HT-29 (cell line): ENCODE data around the gene WASF2. TPM values are rescaled to one million over a fixed set of nuclear protein-coding genes. Genes with fewer than 3 reads are reported as not detected.
A peak's percentile ranks its signal among the peaks of the same experiment; 100 is the strongest.
"Not testable (repeated sequence)": the region's sequence is repeated elsewhere in the genome, so short reads cannot be mapped to it uniquely, and the experiment has no call there.

Experiments used
- DNase-seq: peaks from one replicate; pipeline ENCODE4 v3.0.0-alpha.2; 2015; ENCODE audit warnings: low spot score
- total RNA-seq: library from RNA; depleted of rRNA; stranded (reverse); fragments of >200 nt; shearing (Covaris generic); gene quantifications from 2 replicates; pipeline ENCODE4 v1.2.3, GENCODE V29; 2014

Gene WASF2
- total RNA-seq, 1 experiment from 2014 or later = 23.9 TPM

DNA sequence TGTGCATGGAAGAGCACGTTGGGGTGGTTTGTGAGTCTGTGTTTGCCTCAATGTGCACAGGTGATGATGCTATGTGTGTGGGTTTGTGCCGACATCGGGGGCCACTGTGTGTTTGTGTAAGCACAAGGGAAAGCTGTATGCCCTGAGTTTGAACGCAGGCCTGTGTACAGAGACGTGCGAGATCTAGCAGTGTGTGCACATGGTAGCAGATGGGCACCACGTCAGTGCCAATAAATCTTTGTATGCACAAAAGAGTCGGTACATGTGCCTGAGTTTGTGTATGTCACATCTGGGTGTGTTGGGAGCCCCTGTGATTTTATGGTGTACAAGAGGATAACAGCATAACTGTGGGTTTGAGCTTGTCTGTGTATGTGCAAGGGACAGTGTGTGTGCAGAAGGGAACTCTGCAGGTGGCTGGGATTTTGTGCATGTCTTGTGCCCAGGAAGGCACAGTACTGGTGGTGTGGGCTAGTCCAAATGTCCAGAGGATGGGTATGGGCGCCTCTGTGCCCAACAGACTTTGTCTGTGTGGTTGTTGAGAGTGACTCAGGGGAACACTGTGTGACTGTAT is 32.0 kb upstream of the WASF2 start:
- DNase-seq = no peak

DNA sequence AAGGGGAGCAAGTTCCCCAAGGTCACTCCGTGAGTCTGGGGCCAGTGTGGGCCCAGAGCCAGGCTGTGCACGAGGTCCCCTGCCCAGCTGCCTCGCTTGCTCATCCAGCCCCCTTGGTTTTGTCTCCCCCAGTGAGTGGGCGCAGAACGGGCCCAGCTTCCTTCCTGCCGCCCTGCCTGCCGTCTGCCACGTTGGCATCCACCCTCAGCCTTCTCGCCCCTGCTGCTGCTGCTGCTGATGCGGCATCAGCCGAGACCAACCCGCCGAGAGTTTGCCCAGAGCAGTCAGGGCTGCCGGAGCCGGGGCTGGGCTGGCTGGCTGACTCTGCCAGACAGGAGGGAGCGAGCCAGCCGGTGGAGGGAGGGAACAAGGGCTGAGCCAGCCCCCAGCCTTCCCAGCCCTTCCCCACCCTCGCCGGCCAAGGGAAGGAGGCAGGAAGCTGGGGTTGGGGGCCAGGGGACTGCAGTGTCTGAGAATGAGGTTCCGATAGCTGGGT is 31.4 kb upstream of the WASF2 start:
- no peak for DNase-seq

DNA sequence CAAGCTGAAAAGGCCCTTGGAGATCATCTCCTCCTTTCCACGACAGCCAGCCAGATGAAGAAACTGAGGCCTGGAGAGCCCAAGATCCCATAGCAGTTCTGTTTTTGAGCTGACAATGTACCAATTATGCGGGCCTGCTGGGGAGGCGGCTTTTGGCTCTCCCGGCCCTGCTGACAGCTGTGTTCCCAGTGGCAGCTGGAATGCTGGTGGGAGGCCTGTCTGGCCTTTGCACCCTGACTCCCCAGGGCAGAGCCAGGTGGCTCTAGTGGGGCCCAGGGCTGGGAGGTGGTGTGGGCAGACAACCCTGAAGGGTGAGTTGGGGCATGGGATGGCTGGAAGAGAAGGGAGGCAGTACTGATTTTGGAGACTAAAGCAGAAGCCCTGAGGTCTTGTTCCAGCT is 30.7 kb upstream of the WASF2 start:
- DNase-seq = no peak

DNA sequence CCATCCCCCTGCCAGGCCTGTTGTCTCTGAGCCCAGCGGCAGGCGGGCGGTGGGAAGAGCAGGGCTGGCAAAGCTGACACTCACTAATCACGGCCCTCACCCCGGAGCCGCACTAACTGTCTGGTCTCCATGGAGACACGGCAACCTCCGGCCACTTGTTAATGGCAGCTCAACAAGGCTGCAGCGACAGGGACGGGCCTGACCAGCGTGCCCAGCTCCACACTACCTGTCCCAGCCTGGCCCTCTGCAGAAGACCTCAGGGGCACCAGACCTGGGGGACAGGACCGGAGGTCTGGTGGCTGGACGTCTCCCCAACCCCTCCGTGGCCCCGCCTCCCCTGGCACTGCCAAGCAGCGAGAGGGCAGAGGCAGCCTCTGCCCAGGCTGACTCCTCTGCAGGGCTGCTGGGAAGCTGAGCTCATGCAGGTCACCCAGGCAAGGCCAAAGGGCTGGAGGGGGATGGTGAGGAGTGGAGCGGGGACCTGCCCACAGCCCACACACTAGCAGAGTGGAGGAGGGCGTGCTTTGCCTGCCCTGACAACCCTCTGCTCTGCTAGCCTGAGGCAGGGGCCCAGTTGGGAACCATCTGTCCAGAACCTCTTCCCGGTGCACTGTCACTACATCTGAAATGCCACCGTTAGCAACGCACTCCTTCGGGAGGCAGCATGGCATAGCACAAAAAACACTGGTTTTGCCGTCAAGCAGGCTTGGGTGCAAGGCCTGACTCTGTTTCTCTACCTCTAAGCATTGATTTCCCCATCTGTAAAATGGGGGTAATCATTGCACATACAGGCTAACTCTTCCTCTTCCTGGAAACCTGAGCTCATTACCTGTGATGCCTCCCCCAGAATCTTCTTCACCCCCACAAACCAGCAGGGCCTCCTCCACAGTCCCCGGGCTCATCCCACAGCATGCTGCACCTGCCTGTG is 29.6 kb upstream of the WASF2 start:
- DNase-seq = peak; percentile 71

DNA sequence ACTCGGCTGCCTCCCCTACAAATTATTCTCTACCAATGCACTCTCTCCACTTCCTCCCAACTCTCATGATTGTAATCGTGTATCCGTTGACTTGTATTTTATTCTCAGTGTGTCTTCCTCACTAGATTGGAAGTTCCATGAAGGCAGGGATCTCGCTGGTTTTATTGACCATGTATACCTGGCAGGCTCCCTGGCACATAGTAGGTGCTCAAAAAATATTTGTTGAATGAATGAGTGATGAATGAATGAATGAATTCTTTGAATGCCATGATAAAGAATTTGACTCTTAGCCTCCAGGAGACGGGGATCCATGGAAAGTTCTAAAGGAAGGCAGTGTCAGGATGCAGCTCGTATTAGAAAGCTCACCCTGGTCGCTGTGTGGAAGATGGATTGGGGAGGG is 28.8 kb upstream of the WASF2 start:
- no peak for DNase-seq

DNA sequence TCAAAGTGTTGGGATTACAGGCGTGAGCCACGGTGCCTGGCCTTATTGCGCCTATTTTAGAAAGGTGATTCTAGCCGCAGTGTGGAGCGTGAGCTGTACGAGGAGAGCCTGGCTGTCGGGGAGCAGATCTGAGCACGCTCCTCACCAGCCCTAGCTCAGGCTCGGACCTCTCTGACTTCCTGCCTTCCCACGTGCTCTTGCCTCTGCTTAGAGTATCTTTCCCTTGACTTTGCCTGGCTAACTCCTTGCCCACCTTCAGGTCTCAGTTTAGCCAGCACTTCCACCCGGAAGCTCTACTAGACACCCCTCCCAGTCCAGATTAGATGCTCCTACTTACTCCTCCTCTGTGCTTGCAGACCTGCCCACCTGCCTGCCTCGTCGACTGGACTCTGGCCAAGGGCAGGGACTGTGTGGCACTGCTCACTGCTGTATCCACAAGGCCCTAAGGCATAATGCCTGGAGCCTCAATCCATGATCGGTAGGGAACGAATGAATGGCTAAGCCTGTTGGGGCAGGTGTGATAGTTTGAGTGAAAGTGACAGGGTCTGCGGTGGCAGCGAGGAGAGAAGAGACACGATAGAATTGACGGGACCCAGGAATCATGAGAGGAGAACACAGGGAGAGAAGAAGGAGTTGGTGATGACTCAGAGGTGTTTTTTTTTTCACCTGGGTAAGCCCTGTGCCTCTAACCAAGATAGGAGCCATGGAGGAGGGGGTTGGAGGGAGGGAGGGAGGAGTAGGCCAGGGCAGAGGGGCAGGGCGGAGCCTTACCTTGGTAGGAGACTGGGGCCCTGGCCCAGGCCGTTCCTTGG is 28.1 kb upstream of the WASF2 start:
- DNase-seq = peak; percentile 86

DNA sequence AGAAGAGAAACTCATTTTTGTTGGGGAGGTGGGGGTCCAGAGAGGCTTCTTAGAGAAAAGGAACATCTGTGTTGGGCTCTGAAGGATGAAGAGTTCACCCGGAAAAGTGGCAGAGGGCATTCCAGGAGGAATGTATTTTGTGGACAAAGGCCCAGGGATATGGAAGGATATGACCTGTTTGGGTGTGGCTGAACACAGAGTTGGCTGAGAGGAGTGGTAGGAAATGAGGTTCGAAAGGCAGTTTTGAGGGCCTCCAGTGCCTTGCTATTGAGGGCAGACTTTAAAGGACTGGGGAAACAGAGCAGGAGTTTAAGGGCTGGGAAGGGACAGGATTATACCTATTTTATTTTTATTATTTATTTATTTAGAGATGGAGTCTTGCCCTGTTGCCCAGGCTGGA is 27.3 kb upstream of the WASF2 start:
- DNase-seq = no peak

DNA sequence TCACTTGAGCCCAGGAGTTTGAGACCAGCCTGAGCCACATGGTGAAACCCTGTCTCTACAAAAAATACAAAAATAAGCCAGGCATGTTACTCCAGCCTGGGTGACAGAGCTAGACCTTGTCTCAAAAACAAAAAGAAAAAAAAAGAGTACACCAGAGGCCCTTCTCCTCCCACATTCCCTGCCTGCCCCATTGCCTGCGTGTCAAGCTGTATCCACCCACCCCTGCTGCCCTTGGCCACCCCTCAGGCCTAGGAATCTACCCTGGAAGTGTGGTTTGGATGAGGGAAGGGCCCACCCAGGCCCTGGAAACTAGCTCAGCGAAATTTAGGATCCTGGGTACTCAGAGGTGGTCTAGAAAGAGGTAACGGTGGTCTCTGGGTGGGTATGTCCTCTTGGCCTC is 25.7 kb upstream of the WASF2 start:
- no peak for DNase-seq

DNA sequence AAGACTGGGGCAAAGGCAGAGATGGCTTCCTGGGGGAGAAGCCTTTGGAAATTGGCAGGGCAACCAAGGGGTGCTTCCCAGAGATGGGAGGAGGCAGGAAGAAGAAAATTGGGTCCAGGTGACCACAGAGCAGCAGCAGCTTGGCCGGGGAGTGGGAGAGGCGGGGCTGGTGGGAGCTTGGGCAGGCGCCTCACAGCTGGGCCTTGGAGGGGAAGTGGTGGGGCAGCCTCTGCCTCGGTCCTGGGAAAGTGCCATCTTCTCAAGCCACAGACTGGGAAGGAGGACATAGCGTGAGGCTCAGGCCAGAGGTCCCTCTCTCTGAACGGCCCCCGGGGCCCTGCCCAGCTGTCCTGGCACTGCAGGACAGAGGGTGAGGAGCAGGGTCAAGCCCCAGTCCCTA is 24.0 kb upstream of the WASF2 start:
- no peak for DNase-seq

DNA sequence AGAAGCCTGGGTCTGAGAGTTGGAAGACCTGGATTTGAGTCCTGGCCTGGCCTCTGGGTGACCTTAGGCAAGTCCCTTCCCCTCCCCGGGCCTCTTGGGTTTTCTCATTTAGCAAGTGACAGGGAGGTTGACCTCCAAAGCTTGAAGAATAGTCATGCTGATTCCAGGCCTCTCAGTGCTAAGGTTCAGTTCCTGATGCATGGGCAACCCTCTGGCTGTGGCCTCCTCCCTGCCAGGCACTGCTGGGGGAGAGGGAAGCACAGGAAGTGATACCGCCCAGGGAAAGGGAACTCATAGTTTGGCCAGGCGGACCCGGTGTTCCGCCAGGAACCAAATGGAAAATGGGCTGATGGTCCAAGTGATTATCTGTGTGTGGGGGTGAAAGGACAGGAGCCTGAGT is 23.6 kb upstream of the WASF2 start:
- no peak for DNase-seq

DNA sequence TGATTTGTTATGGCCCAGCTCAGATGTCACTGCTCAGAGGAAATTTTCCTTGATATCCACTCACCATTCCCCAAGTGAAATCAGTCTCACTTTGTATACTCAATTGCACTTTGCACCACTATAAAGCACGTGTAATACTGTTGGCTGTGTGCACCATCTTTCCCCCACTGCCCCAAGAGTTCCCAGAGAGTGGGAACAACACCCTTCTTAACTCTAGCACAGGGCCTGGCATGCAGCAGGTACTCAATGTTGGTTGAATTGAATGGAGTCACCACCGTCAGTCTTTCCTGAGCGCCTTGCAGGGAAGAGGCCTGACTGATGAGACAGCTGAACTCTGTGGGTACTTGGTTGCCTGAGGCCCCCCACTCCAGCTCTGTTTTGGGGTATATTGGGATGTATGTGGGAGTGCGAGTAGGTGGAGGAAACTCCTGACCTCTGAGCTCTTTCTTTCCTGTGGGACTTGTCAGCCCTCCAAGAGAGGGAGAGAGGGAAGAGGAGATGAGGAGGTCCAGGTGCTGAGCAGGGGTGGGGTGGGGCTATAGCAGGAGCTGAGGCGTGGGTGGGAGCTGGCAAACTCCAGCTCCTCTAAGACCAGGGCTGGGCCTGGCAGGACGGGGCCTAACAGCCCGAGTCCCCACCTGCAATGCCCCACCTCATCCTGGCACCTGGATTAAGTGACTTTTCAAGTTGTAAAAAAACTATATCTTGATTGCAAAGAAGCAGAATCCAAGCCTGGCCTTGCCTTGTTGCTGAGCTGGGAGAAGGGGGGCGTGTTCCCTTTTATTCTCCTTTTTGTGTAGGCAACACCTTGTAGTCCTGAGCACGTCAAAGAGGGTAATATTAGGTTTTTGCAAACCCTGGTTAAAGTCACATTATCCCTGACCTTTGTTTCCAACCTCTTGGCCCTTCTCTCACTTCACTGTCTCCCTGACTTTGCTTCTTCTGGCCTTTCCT is 19.4 kb upstream of the WASF2 start:
- no peak for DNase-seq

DNA sequence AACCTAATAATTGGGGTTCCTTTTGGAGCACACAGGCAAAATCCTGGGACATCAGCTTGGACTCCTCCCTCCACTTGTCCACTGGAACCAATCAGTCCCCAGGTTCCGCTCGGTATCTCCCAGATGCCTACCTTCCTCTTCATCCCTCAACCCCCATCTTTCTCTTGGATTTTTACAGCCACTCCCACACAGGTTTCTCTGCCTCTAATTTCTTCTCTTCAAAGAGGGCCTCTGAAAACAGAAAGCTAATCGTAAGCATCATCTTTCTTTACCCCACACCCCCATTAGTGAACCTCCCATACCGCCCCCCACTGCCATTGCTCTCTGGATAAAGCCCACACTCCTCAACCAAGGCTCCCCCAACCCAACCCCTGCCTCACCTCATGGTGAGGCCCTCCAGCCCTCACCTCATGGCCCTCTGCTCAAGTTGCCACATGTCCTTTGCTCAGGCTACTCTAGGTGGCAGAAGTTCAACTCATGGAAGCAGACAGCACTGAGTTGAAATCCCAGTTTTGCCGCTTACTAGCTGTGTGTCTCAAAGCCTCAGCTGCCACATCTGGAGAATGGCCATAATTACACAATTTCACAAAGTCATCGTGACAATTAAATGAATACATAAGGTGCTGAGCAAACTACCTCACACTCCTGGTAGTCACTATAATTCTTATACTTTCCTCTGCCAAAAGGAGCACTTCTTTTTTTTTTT is 18.1 kb upstream of the WASF2 start:
- peak; percentile 34 for DNase-seq

DNA sequence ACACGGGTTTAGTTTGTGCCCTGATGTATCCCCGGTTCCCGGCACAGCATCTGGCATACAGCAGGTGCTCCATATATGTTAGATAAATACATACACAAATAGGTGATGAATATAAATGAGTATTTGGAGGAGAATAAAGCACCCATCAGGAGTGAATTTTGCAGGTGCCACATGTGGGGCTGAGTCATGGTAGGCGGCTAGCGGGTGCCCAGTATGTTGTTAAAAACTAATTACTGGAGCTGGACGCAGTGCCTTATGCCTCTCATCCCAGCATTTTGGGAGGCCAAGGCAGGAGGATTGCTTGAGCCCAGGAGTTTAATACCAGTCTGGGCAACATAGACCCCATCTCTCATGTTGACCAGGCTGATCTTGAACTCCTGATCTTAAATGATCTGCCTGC is 16.7 kb upstream of the WASF2 start:
- no peak for DNase-seq

DNA sequence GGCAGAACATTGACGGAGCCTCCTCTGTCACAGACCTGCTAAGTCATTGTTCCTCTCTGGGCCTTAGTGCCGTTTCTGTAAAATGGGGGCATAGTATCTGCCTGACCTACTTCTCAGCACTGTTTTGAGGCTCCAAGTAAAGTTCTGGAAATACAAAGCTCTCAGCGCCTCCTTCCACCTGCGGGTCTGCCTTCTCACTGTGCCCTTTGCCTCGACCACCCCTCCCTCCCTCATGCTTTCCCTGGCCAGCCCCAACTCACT is 15.4 kb upstream of the WASF2 start:
- DNase-seq = no peak

DNA sequence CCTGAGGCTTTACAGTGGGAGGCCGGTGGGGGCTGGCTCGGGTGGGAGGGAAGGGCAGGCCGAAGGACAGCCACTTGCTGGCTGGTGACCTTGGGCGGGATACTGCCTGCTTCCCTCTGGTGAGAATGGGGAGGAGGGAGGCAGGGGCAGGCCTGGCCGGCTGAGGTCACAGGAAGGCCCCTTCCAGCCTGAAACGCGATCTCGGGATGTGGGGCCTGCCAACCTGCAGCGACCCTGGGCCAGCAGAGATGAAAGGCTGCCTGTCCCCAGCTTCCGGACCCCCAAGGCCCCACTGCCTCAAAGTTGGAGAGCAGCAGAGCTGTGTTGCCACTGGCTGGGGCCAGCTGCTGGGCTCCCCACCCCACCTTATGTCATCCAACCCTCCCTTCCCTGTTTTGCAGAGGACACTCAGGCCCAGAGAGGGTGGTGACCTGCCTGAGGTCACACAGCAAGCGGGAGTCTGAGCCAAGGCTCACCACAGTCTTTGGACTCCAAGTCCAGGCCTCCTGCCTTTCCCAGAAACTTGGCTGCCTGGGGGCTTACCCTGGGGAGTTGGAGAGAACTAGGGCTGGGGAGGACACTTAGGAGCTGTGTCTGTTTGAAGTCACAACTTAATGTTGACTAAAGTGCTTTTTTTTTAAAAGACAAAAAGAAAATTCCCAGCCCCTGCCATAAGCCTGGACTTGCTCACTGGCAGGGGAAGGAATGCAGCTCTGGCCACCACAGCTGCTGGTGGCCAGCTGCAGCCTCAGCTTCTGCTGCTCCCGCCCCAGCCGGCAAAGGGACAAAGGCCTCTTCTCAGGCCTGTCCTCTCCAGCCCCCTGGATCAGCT is 14.8 kb upstream of the WASF2 start:
- no peak for DNase-seq

DNA sequence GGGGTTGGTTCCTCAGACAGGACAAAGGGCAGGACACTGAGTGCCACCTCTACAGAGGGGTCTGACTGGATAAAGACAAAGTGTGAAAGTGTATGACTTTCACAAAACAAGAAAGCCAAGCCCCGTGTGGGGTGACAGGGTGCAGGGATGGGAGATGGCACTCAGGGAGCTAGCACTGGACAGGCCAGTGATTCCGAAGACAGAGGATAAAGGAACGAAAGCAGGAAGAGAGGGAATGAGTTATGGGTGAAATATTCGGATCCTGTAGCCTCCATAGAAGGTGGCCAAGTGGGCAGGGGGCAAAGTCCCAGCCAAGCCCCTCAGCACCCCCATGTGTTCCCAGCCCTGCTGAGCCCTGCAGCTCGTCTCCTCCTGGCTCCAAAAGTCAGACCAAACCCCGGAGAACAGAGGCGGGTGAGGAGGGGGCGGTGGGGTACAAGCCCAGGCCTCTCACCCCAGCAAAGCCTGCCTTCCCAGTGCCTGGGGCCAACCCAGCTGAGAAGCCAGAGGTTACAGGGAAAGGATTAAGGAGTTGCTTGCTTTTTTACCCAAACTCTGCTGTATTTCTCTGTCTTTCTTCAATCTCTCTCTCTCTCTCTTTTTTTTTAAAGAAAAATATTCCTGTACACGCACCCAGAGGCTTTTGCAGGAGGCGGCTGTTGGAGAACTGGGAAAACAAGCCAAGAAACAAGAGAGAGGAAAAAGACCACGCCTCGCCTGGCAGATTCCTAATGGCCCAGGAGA is 14.0 kb upstream of the WASF2 start:
- DNase-seq = no peak

DNA sequence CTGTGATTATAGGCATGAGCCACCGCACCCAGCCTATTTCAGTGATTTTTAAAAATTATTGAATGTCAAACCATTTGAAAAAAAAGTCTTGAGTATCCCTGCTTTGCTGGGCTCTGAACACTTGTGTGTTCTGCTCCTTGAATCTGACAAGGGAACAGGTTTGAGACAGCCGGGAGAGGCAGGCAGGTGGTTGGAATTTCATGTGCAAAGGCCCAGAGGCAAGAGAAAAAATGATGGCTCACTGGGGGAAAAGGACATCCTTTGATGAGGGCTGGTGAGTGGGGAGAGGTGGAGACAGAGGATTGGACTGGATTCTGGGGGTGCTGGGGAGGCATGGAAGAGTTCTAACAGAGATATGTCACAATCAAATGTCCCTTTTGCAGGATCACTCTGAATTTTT is 13.1 kb upstream of the WASF2 start:
- no peak for DNase-seq

DNA sequence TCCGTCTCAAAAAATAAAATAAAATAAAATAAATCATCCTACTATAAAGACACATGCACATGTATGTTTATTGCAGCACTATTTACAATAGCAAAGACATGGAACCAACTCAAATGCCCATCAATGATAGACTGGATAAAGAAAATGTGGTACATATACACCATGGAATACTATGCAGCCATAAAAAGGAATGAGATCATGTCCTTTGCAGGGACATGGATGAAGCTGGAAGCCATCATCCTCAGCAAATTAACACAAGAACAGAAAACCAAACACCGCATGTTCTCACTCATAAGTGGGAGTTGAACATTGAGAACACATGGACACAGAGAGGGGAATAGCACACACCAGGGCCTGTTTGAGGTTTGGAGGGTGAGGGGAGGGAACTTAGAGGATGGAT is 11.2 kb upstream of the WASF2 start:
- DNase-seq = not testable (repeated sequence)

DNA sequence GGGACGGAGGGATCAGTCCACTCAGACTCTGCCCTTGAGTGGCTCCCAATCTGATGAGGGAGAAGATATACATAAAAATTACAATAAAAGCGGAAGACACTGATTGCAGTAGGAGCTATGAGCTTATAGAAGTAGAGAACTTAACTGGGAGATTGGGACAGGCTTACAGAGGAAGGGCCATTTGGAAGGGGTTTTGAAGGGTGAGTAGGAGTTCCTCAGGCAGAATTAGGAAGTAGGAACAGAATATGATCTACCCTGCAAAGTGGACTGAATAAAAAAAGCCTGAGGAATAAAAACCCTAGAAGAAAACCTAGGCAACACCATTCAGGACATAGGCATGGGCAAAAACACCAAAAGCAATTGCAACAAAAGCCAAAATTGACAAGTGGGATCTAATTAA is 9.2 kb upstream of the WASF2 start:
- DNase-seq = no peak
